Thyroid gland (tissue), 4 donors: ENCODE measurements around the gene ANKDD1B.

ENCODE experiments used
- CTCF ChIP-seq, 6 experiments: fragments of 200-600 bp in 3 of 6; fragments of 450-650 bp in 3 of 6; sonication (generic) in 3 of 6; IDR thresholded peaks; one replicate each; pipeline ENCODE4 v1.5.1; 2016 to 2019; ENCODE audit warnings: antibody characterized with exemption in 6 of 6, mild to moderate bottlenecking in 2 of 6, inconsistent platforms in 1 of 6, moderate library complexity in 1 of 6
- POLR2A ChIP-seq, 2 donors: fragments of 450-650 bp; IDR thresholded peaks; one replicate each; pipeline ENCODE4 v1.6.1; 2017; ENCODE audit warnings: antibody characterized with exemption in 2 of 2, mild to moderate bottlenecking in 2 of 2, moderate library complexity in 1 of 2

DNA sequence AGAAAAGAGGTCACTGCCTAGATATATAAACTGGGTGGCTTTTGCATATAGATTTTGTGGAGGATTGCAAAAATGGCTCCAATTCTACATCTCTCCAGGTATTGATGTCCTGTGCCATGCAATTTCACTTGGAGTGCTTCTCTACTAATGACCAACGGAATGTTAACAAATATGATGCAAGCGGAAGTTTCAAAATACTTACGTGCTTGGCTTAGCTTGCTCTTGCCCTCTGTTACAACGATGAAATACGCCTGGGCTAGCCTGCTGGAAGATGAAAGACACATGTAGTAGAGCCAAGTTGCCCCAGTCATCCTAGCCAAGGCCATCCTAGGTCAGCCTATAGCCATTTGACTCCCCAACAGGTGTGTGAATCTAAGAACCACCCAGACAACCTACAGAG, 109.6 kb downstream of the ANKDD1B start:
- TF ChIP-seq CTCF (IDR thresholded peaks at IDR 0.05): no peak
- TF ChIP-seq POLR2A (IDR thresholded peaks at IDR 0.05): no peak
